Measurements from ENCODE around the gene C2CD4B. TPM values are rescaled to one million over a fixed set of nuclear protein-coding genes. Genes with fewer than 3 reads are reported as not detected.

Gene C2CD4B
- total and polyA plus RNA-seq, 2 donors (not counting 1 experiment from before 2014, with no cell fraction given), result not detected

- H3K4me1 Mint-ChIP-seq, result peaks cover 14% of the 10 kb centered on the region
- H3K27ac Mint-ChIP-seq, result no peak overlapping the region
Observed at GRCh38 chr15:62126364-62126763, 38.7 kb downstream of the C2CD4B start.

GRCh38 chr15:62125773-62126172 lies 39.3 kb downstream of the C2CD4B start:
- Mint-ChIP-seq H3K4me3 (no peak overlapping the region), H3K4me1 (peaks cover 14% of the 10 kb centered on the region), H3K27me3 (no peaks in the 10 kb centered on the region), H3K9me3 (ENCODE audit: insufficient read depth) (no peaks in the 10 kb centered on the region), H3K27ac (no peak overlapping the region)
- H3K79me2 ChIP-seq (ENCODE audit: control insufficient read depth, insufficient read depth, low read length), result no peaks in the 10 kb centered on the region
- H3K36me3 ChIP-seq (replicated peaks in 1 of 2; ENCODE audit: control extremely low read depth in 1 of 2, control insufficient read depth in 1 of 2, extremely low read depth in 1 of 2, insufficient read depth in 2 of 2, low read length in 1 of 2), result no peaks in the 10 kb centered on the region
- intact Hi-C loops (cut with micrococcal nuclease), result no loop called here
- ATAC-seq (ENCODE audit: low read depth) (no peak), DNase-seq (no peak)
- peaks cover 0 to 2% (median 0%) of the 10 kb centered on the region in 4 experiments for H3K27me3 ChIP-seq (replicated peaks in 1 of 4; ENCODE audit: control extremely low read depth in 1 of 4, control insufficient read depth in 3 of 4, insufficient read depth in 4 of 4, low read length in 3 of 4)
- H3K4me1 ChIP-seq (ENCODE audit: control insufficient read depth in 2 of 2, insufficient read depth in 2 of 2, low read length in 2 of 2), result no peaks in the 10 kb centered on the region
- H3K27ac ChIP-seq (ENCODE audit: low read length in 2 of 2), result no peak overlapping the region
- ChIA-PET POLR2A (no interaction called here), CTCF (no interaction called here)
- H2AFZ ChIP-seq (ENCODE audit: insufficient read depth, low read depth, low read length, poor library complexity, severe bottlenecking), result no peak overlapping the region
- no peak overlapping the region for H3K4me2 ChIP-seq (replicated peaks; ENCODE audit: low read depth, low read length, poor library complexity, severe bottlenecking)
- no peak for TF ChIP-seq EZH2 (IDR thresholded peaks at IDR 0.05; ENCODE audit: borderline replicate concordance, insufficient read depth, low read depth, low read length, poor library complexity, severe bottlenecking)
- no peak for TF ChIP-seq CTCF (IDR thresholded peaks at IDR 0.05)
- no peaks in the 10 kb centered on the region for H3K9me3 ChIP-seq (ENCODE audit: control extremely low read depth in 1 of 3, control insufficient read depth in 2 of 3, insufficient read depth in 1 of 3, low read length in 2 of 3)
- H4K20me1 ChIP-seq (ENCODE audit: control insufficient read depth, insufficient read depth, low read length, poor library complexity, severe bottlenecking), result no peaks in the 10 kb centered on the region
- no peak overlapping the region for H3K9ac ChIP-seq (ENCODE audit: low read length)
- 100% methylated on average over 1 of the region's 2 CpGs for WGBS (ENCODE audit: insufficient coverage)
- no peak overlapping the region for H3K4me3 ChIP-seq (ENCODE audit: control extremely low read depth in 1 of 5, extremely low read depth in 1 of 5, insufficient read depth in 1 of 5, low read depth in 2 of 5, low read length in 4 of 5)

More at GRCh38 chr15:62126364-62126763, 38.7 kb downstream of the C2CD4B start:
- H3K9me3 Mint-ChIP-seq (ENCODE audit: insufficient read depth), result no peaks in the 10 kb centered on the region
- ATAC-seq (ENCODE audit: low read depth) (no peak), DNase-seq (no peak)
- H3K79me2 ChIP-seq (ENCODE audit: control insufficient read depth, insufficient read depth, low read length), result no peaks in the 10 kb centered on the region
- no peaks in the 10 kb centered on the region for H4K20me1 ChIP-seq (ENCODE audit: control insufficient read depth, insufficient read depth, low read length, poor library complexity, severe bottlenecking)
- TF ChIP-seq CTCF (IDR thresholded peaks at IDR 0.05) (no peak), EZH2 (IDR thresholded peaks at IDR 0.05; ENCODE audit: borderline replicate concordance, insufficient read depth, low read depth, low read length, poor library complexity, severe bottlenecking) (no peak)
- peaks cover 0 to 2% (median 0%) of the 10 kb centered on the region in 4 experiments for H3K27me3 ChIP-seq (replicated peaks in 1 of 4; ENCODE audit: control extremely low read depth in 1 of 4, control insufficient read depth in 3 of 4, insufficient read depth in 4 of 4, low read length in 3 of 4)
- no peak overlapping the region for H3K4me3 Mint-ChIP-seq
- no peak overlapping the region for H3K4me2 ChIP-seq (replicated peaks; ENCODE audit: low read depth, low read length, poor library complexity, severe bottlenecking)
- CTCF ChIA-PET, result no interaction called here
- no peaks in the 10 kb centered on the region for H3K36me3 ChIP-seq (replicated peaks in 1 of 2; ENCODE audit: control extremely low read depth in 1 of 2, control insufficient read depth in 1 of 2, extremely low read depth in 1 of 2, insufficient read depth in 2 of 2, low read length in 1 of 2)
- no peaks in the 10 kb centered on the region for H3K27me3 Mint-ChIP-seq
- no CpG with 5 or more reads among the region's 3 CpGs for WGBS (ENCODE audit: insufficient coverage)
- no peak overlapping the region for H2AFZ ChIP-seq (ENCODE audit: insufficient read depth, low read depth, low read length, poor library complexity, severe bottlenecking)
- intact Hi-C loops (cut with micrococcal nuclease), result no loop called here
- no peak overlapping the region for H3K9ac ChIP-seq (ENCODE audit: low read length)
- H3K4me1 ChIP-seq (ENCODE audit: control insufficient read depth in 2 of 2, insufficient read depth in 2 of 2, low read length in 2 of 2), result no peaks in the 10 kb centered on the region
- no peak overlapping the region for H3K27ac ChIP-seq (ENCODE audit: low read length in 2 of 2)
- POLR2A ChIA-PET, result no interaction called here
- H3K9me3 ChIP-seq (ENCODE audit: control extremely low read depth in 1 of 3, control insufficient read depth in 2 of 3, insufficient read depth in 1 of 3, low read length in 2 of 3), result no peaks in the 10 kb centered on the region
- no peak overlapping the region for H3K4me3 ChIP-seq (ENCODE audit: control extremely low read depth in 1 of 5, extremely low read depth in 1 of 5, insufficient read depth in 1 of 5, low read depth in 2 of 5, low read length in 4 of 5)
